ENCODE results near the gene TGFBR1.

DNA sequence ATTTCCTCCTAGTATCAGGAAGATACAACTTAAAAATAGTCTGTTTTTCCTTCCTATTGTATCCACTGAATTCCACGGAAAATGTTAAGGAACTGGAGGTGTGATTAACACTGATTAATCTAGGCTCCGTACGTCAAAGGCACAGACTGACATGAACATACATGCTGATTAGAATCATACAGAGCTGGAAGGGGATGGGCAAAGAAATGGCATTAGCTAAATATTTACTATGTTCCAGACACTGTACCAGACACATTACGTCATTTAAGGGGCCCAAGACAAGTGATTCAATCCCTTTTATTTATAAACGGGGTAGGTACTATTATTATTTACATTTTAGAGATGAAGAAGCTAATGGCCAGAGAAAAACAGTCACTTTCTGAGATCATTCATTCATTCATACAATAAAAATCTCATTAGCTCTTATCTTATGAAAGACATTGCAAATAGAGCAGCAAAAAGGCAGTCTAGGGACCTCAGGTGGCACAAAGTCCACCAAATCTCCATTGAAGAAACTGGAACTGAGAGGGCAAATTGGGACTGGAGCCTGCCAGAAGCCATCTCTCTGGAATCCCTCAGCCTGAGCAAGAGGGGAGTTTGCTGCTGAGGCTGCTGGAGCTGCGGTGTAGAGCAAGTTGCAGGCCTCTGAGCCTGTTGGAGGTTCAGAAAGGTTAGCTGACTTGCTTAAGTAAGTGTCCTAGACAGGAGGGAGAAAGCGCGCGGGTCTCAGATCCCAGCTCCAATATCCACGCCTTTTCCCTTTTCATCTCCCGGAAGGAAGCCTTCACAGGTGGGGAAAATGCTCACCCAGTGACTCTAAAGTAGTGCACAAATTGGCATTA, 1.6 kb upstream of the TGFBR1 start:
- TF ChIP-seq CTCF (IDR thresholded peaks at IDR 0.05; ENCODE audit: borderline replicate concordance, extremely low read depth, low read length, poor library complexity, severe bottlenecking), result no peak
- no peak for TF ChIP-seq EZH2 (IDR thresholded peaks at IDR 0.05; ENCODE audit: borderline replicate concordance, low read depth, low read length, severe bottlenecking)
